LNCAP (cell line): Measurements from ENCODE around the gene SMIM5.

ENCODE experiments used
- TF ChIP-seq, protein P1 (sequence below): fragments of 450-650 bp; IDR thresholded peaks from 2 replicates; pipeline ENCODE4 v1.5.1; 2017; ENCODE audit warnings: mild to moderate bottlenecking

Gene SMIM5

DNA sequence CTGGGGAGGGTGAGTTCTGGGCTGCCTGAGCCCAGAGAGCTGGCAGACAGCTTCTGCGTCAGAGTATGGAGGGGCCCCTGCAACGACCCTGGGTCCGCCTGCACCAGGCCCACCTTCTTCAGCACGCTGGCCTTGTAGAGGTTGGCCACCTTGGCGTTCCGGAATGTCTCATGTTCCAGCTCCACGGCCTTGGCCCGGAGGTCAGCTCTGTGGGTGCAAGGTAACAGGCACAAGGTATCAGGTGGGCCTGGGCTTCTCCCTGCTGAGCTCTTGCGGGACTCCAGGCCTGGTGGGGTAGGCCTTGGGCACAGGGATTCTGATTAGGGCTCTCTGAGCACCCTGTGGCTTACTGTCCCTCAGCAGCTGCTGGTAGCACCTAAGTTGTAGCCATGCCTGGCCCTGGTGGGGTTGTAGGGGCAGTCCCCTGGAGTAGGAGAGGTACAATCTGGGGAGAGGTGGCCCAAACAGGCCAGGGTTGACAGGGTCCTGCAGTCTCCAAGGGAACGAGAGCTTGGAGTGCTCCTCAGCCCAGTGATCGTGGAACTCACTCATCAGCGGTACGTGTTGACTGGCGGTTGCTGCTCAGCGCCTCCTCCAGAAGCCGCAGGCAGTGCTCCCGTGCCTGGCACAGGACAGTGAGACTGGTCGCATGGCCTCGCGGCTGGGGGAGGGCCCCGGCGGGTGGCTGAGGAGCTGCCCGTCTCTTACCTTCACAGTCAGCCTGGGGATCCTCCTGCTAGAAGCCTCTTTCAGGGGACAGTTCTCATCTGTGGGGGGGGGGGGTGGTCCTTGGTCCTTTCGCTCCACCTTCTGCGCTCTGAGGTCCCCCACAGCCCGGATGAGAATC, 2.9 kb upstream of the SMIM5 start:
- TF ChIP-seq, protein P1, sequence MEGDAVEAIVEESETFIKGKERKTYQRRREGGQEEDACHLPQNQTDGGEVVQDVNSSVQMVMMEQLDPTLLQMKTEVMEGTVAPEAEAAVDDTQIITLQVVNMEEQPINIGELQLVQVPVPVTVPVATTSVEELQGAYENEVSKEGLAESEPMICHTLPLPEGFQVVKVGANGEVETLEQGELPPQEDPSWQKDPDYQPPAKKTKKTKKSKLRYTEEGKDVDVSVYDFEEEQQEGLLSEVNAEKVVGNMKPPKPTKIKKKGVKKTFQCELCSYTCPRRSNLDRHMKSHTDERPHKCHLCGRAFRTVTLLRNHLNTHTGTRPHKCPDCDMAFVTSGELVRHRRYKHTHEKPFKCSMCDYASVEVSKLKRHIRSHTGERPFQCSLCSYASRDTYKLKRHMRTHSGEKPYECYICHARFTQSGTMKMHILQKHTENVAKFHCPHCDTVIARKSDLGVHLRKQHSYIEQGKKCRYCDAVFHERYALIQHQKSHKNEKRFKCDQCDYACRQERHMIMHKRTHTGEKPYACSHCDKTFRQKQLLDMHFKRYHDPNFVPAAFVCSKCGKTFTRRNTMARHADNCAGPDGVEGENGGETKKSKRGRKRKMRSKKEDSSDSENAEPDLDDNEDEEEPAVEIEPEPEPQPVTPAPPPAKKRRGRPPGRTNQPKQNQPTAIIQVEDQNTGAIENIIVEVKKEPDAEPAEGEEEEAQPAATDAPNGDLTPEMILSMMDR = no peak

DNA sequence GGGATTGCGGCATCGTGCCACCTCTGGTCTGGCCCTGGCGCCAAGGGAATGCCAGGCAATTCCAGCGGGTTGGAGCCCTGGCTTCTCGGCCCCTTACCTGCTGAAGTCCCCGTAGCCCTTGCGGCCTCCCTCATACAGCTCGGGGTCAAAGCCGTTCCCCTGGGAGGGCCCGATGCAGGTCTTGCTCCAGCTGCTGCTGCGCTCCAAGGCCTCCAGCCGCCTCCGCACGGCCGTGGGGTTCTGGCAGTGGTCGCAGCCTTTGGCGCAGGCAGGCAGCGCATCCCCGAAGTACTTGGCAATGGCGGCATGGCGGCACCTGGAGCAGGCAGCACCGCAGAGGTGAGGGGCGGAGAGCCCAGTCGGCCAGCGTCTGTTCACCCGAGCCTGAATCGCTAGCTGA, 1.9 kb upstream of the SMIM5 start:
- TF ChIP-seq, protein P1 = no peak

DNA sequence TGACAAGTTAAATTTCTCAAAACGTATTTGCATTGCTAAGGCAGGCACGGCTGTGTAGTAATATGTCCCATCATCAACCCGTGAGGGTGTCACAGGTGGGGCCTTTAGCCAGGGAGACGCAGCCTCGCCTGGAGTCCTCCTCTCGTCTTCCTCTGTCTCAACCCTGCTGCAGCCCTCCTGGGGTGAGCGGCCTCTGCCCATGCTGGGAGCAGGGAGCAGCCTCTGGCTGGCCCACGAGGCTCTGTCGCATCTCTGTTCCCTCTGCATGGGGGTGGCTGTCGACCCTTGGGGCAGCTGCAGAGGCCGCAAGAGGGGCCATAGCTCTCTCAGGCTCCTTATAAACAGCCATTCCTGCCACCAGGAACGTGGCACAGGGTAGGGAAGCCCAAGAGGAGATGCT, 806 bp upstream of the SMIM5 start:
- TF ChIP-seq, protein P1 = no peak

DNA sequence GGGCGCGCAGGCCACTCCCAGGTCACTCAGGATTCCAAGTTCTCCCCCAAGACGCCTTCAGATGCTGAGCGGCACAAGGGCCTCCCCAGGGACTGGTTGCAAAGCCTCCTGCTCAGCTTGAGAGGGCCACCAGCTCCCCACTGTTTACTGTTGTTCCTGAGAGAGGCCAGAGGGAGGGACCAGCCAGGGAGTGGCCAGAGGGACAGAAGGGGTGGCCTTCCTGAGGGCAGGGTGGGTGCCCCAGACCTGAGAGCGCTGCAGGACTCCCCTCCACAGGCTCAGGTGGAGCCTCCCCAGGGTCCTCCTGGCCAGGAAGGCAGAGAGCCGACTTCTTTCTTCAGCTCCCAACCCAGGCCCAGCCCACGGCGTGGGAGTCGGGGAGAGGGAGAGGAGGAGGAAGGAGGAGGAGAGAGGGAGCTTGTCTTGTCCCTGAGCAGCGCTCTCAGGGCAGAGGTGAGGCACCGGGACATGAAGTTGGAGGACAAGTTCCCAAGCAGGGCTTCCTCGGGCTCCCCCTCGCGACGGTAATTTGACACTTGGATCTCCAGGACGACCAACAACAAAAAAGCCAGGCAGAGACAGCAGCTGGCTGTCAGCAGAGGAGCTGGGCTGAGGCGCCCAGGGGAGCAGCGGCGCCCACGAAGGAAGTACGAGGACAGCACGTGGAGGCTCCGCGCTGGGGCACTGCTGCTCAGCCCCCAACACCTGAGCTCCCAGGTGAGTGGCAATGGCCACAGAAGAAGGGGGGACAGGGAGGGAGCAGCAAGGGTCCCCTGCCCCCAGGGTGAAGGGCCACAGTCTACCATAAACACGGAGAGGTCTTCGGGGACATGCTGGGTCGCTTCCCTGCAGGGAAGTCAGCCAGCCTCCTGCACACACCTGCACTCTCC, 497 bp downstream of the SMIM5 start:
- TF ChIP-seq, protein P1 = peak; percentile 59

GRCh38 chr17:75634376-75634740, 1.1 kb downstream of the SMIM5 start:
- TF ChIP-seq, protein P1 = no peak

- TF ChIP-seq, protein P1 = no peak
These were observed 1.7 kb downstream of the SMIM5 start for GRCh38 chr17:75634754-75635609.

- TF ChIP-seq, protein P1 = no peak
These were observed 2.5 kb downstream of the SMIM5 start for GRCh38 chr17:75635610-75636202.
